ENCODE measurements around the gene YPEL5.
A peak's percentile ranks its signal among the peaks of the same experiment; 100 is the strongest.

YPEL5 gene

DNA sequence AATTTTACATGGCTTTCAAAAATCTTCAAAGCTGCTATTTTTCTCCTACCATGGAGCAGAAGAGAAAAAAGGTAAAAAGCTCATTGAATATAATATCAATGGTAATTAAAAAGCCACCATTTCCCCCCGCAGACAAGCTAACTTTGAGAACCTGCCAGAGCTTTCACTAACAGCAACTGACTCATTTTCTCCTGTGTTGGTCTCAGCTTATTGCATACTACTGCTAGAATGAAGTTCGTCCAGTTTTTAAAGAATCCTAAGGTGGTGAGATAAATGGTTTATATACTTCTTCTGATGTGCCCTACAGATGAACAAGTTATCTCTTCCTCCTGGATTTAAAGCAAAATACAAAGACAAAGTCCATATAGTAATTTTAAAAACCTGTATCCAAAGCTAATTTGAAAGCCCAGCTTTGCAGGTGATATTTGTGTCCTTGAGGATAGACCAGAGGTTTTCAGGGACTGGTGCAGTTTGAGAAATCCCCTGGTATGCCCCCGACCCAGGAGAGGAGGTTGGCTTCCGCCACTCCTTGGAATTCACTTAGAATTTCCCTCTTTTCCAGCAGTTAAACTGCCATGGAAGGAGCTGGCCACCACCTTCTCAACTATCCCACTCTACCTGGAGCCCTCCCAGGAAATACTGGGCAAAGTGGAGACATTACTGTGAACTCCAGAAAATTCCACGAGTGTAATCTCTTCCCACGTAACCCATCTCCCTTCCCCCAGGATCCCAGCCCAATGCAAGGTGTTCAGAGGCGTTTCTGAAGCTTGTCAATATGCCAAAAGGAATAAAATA lies 17.5 kb downstream of the YPEL5 start:
- DNase-seq (ENCODE audit: low read depth in 1 of 2, low spot score in 1 of 2): no peak

GRCh38 chr2:30165050-30165520 lies 18.3 kb downstream of the YPEL5 start:
- DNase-seq (ENCODE audit: low read depth in 1 of 2, low spot score in 1 of 2): peak in 1 of 2 donors; percentile 24

DNA sequence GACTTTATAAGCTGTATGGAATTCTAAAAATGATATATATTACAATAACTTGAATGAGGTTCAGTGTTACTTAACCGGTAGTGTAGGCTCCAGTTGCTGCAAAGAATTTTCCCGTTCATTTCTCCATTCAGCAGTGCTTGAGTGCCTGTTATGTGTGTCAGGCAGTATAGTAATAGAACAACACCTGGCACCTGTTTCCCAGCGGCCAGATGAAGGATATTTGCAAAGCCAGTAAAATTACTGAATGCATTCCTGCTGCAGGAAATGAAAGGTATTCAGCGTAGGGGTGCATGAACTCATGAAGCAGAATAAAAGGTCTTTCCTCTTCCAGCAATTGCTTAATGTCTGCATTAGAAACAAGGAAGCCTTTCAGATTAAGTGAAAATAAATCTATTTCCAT lies 18.8 kb downstream of the YPEL5 start:
- no peak for DNase-seq (ENCODE audit: low read depth in 1 of 2, low spot score in 1 of 2)

- no peak for DNase-seq (ENCODE audit: low read depth in 1 of 2, low spot score in 1 of 2)
Measured at GRCh38 chr2:30172627-30173026, 25.8 kb downstream of the YPEL5 start.

- DNase-seq (ENCODE audit: low read depth in 1 of 2, low spot score in 1 of 2): no peak
Measured at GRCh38 chr2:30177440-30177839, 30.6 kb downstream of the YPEL5 start.

- DNase-seq (ENCODE audit: low read depth in 1 of 2, low spot score in 1 of 2): no peak
Measured at GRCh38 chr2:30177956-30178355, 31.1 kb downstream of the YPEL5 start.

DNA sequence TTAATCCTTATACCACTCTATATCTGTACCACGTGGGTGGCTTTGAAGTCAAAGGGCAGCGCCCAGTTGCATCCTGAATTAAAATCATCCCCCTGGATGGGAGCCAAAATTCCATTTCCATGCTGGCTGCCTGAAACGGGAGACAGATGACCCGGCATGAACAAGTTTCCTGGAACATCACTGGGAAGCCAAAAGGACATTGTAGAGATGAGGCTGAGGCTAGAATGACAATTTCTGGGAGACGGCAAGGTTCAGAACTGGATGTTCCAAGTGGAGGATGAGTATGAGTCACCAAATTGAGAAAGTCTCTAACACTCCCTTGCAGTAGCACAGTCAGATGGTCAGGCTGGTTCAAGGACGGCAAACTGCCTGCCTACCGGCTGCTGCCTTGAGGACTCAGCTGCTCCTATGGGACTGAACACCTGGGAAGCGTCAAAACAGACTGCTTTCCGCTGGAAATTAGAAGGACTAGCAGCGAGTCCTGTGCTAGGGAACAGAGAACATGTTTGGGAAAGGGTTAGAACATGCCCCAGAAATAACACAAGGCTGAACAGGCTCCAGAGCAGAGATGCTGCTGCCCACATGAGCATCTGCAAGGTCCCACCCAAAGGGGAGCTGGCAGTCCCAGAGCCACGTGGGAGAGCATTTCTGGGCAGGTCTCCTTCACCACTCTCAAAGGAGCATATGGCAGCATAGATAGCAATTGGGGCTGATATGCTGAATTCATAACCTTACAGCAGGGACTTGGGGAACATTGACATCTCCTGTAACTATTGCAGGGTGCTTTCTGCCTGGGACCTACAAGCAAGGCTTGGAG lies 32.0 kb downstream of the YPEL5 start:
- DNase-seq (ENCODE audit: low read depth in 1 of 2, low spot score in 1 of 2): no peak

DNA sequence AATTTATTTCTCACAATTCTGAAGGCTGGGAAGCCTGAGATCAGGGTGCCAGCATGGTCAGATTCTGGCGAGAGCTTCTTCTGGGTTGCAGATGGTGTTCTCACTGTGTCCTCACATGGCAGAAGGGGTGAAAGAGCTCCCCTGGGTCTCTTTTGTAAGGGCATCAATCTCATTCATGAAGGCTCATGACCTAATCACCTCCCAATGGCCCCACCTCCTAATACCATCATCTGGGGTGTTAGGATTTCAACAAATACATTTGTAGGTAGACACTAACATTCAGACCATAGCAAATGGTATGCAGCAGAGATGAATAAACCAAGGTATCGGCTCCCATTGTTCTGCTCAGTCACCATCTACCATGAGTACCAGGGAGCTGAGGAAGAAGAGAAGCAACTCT lies 32.7 kb downstream of the YPEL5 start:
- no peak for DNase-seq (ENCODE audit: low read depth in 1 of 2, low spot score in 1 of 2)

DNA sequence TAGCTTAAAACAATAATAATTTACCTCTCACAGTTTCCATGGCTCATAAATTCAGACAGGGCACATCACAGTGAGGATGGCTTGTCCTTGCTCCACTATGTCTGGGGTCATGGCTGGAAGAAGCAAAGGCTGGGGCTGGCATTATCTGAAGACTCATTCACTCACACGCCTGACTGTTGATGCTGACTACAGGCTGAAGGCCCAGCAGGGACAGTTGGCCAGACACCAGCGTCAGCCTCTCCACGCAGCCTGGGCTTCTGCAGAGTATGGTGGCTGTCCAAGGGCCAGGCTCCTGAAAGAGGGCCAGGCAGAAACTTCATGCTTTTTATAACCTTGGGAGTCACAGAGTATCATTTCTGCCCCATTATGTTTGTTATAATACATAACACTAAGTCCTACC lies 33.4 kb downstream of the YPEL5 start:
- no peak for DNase-seq (ENCODE audit: low read depth in 1 of 2, low spot score in 1 of 2)

- no peak for DNase-seq (ENCODE audit: low read depth in 1 of 2, low spot score in 1 of 2)
Measured at GRCh38 chr2:30181176-30181575, 34.4 kb downstream of the YPEL5 start.

GRCh38 chr2:30184035-30184434 lies 37.2 kb downstream of the YPEL5 start:
- no peak for DNase-seq (ENCODE audit: low read depth in 1 of 2, low spot score in 1 of 2)

- DNase-seq (ENCODE audit: low read depth in 1 of 2, low spot score in 1 of 2): no peak
Measured at GRCh38 chr2:30185178-30185577, 38.4 kb downstream of the YPEL5 start.

- no peak for DNase-seq (ENCODE audit: low read depth in 1 of 2, low spot score in 1 of 2)
Measured at GRCh38 chr2:30188292-30188691, 41.5 kb downstream of the YPEL5 start.

DNA sequence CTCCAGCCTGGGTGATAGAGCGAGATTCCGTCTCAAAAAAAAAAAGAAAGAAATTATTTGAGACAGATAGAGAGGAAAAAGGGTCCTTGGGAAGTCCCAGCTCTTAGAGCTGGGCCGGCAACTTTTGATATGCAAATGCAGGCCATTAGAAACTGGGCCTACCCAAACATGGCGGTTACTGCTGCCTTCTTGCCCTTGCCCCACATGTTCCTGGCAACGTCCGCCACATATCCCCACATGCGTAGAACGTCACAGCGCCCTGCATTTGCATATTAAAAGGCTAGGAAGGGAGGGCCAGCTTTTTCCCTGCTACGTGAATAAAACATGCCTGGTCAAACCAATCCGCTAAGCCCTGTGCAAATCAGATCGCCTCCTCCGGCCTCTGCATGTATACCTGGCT lies 43.8 kb downstream of the YPEL5 start:
- no peak for DNase-seq (ENCODE audit: low read depth in 1 of 2, low spot score in 1 of 2)

DNA sequence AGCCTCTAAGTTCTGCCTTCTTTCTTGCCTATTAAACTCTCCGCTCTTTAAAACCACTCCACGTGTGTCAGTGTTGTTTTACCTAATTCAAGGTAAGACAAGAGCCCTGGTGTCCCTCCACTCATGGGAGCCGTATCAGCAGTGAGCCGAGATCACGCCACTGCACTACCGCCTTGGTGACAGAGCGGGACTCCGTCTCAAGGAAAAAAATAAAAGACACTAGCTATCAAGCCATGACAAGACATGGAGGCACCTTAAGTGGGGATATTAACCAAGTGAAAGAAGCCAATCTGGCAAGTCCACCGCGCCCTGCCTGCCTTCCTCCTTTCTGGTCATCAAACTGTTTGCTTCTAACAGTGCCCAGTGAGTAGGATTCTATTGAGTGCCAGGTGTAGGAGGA lies 44.3 kb downstream of the YPEL5 start:
- DNase-seq (ENCODE audit: low read depth in 1 of 2, low spot score in 1 of 2): no peak

DNA sequence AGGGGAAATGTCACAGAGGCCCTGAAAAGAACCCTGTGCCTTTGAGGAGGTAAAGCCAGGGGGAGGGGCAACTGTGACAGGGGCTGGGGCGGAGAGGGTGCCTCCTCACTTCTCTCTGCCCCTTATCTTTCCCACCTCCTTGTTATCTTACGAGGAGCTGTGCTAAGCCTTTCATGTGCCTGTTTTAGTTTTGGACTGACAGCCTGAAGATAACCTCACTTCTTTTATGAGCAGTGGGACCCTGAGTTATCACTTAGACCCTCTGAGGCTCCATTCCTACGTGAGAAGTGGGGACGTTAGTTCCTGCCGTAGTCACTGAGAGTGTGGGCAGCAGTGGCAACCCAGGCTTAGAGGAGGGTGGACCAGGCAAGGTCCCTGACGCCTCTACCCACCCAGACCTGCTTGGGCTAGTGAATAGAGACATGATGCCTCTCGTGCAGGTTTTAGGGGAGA lies 45.0 kb downstream of the YPEL5 start:
- no peak for DNase-seq (ENCODE audit: low read depth in 1 of 2, low spot score in 1 of 2)

- DNase-seq (ENCODE audit: low read depth in 1 of 2, low spot score in 1 of 2): no peak
Measured at GRCh38 chr2:30192314-30192713, 45.5 kb downstream of the YPEL5 start.

GRCh38 chr2:30193104-30193681 lies 46.4 kb downstream of the YPEL5 start:
- DNase-seq (ENCODE audit: low read depth in 1 of 2, low spot score in 1 of 2): no peak

GRCh38 chr2:30194421-30194820 lies 47.6 kb downstream of the YPEL5 start:
- no peak for DNase-seq (ENCODE audit: low read depth in 1 of 2, low spot score in 1 of 2)

DNA sequence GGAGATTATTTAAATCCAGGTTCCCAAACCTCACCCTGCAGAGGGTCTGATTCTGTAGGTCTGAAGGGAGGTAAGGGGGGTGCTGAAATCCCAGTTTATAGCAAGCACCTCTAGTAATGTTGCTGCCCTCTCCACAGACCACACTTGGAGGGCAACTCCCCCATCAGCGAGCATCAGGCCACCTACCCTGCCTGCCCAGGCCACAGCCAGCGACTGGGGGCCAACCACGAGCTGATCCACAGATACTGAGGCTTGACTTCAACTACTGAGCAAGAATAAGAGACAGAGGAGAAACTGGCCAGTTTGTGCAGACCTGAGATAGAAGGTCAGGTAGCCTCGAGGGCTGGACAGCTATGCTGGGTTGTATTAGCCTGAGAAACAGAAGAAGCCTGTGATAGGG lies 48.2 kb downstream of the YPEL5 start:
- DNase-seq (ENCODE audit: low read depth in 1 of 2, low spot score in 1 of 2): no peak

- DNase-seq (ENCODE audit: low read depth in 1 of 2, low spot score in 1 of 2): no peak
Measured at GRCh38 chr2:30197570-30198192, 50.9 kb downstream of the YPEL5 start.

Data from activated T-helper 1 cell treated with anti-CD3 and anti-CD28 coated beads, Interleukin-2, amount 50 U/mL, for 16 hours (primary cell).